PC-9 (cell line): Measurements from ENCODE around the gene DDAH1. TPM values are rescaled to one million over a fixed set of nuclear protein-coding genes. Genes with fewer than 3 reads are reported as not detected.

Source experiments
- BruUV-seq: library from RNA; stranded (reverse); fragments of 400-500 nt; replicated peaks from 2 replicates; lab custom pipeline; 2021; lab: Mats Ljungman, UMichigan
- CTCF ChIA-PET: fragments of 300-600 bp; sonication (Branson Sonifier 250); formaldehyde crosslinking; loops from one replicate; lab custom pipeline; 2022; ENCODE audit warnings: antibody characterized with exemption; lab: Charles Lee
- POLR2A ChIA-PET: fragments of 300-600 bp; sonication (Branson Sonifier 250); formaldehyde crosslinking; loops from one replicate; lab custom pipeline; 2022; ENCODE audit warnings: antibody characterized with exemption; ENCODE audit not compliant: unreplicated experiment; lab: Charles Lee
- DNase-seq, 2 experiments: peaks; one replicate each; pipeline versions ENCODE4 v3.0.0 to v3.0.0-alpha.2; 2015 to 2022; ENCODE audit warnings: mixed read lengths in 1 of 2
- H2AFZ ChIP-seq: fragments of 200-600 bp; sonication (generic); 2 replicates; pipeline ENCODE4 v1.8.1; 2017; ENCODE audit warnings: antibody characterized with exemption
- H3F3A ChIP-seq: fragments of 200-600 bp; sonication (generic); 2 replicates; pipeline ENCODE4 v1.8.1; 2017; ENCODE audit warnings: antibody characterized with exemption, mild to moderate bottlenecking, low read depth; ENCODE audit not compliant: insufficient read depth
- H3K27ac ChIP-seq: fragments of 200-600 bp; sonication (generic); 2 replicates; pipeline ENCODE4 v1.6.1; 2016; ENCODE audit warnings: mixed run types
- H3K27me3 ChIP-seq: fragments of 200-600 bp; sonication (generic); 2 replicates; pipeline ENCODE4 v1.6.1; 2016; ENCODE audit warnings: low read depth, mixed run types; ENCODE audit not compliant: insufficient read depth
- H3K36me3 ChIP-seq: fragments of 200-600 bp; sonication (generic); 2 replicates; pipeline ENCODE4 v1.6.1; 2016; ENCODE audit warnings: low read depth, mixed run types
- H3K4me1 ChIP-seq: fragments of 200-600 bp; sonication (generic); replicated peaks from 2 replicates; pipeline ENCODE4 v1.6.1; 2016; ENCODE audit warnings: mixed run types; ENCODE audit not compliant: insufficient read depth
- H3K4me2 ChIP-seq: fragments of 200-600 bp; sonication (generic); 2 replicates; pipeline ENCODE4 v1.6.1; 2017; ENCODE audit warnings: mixed run types
- H3K4me3 ChIP-seq: fragments of 200-600 bp; sonication (generic); 2 replicates; pipeline ENCODE4 v1.6.1; 2016; ENCODE audit warnings: mixed run types
- H3K79me2 ChIP-seq: fragments of 200-600 bp; sonication (generic); 2 replicates; pipeline ENCODE4 v1.6.1; 2017; ENCODE audit warnings: low read depth, mixed run types
- H3K9me2 ChIP-seq: fragments of 200-600 bp; sonication (generic); 2 replicates; pipeline ENCODE4 v1.8.1; 2017; ENCODE audit warnings: mild to moderate bottlenecking; ENCODE audit not compliant: insufficient read depth
- H3K9me3 ChIP-seq: fragments of 200-600 bp; sonication (generic); 2 replicates; pipeline ENCODE4 v1.8.1; 2016; ENCODE audit warnings: low read depth; ENCODE audit not compliant: insufficient read depth
- H4K20me1 ChIP-seq: fragments of 200-600 bp; sonication (generic); 2 replicates; pipeline ENCODE4 v1.8.1; 2017; ENCODE audit not compliant: insufficient read depth
- EZH2 ChIP-seq: fragments of 200-600 bp; sonication (generic); IDR thresholded peaks from 2 replicates; pipeline ENCODE4 v1.8.0; 2017; ENCODE audit warnings: antibody characterized with exemption, low read depth
- intact Hi-C: fragments of 100-400 bp; cut with micrococcal nuclease; formaldehyde crosslinking; loops from one replicate; pipeline ENCODE4 v1.10.0; 2022; ENCODE audit not compliant: unreplicated experiment
- total RNA-seq: library from RNA; stranded (reverse); gene quantifications from 2 replicates; pipeline ENCODE4 v1.2.3, GENCODE V29; 2021
- TF ChIP-seq, protein P1 (sequence below): fragments of 200-600 bp; sonication (generic); conservative IDR thresholded peaks from 2 replicates; pipeline ENCODE4 v1.6.1; 2017; ENCODE audit warnings: mixed run types, antibody characterized with exemption, mild to moderate bottlenecking, moderate library complexity

DDAH1 gene
- total RNA-seq, 1 experiment from 2014 or later = 31.9 TPM

DNA sequence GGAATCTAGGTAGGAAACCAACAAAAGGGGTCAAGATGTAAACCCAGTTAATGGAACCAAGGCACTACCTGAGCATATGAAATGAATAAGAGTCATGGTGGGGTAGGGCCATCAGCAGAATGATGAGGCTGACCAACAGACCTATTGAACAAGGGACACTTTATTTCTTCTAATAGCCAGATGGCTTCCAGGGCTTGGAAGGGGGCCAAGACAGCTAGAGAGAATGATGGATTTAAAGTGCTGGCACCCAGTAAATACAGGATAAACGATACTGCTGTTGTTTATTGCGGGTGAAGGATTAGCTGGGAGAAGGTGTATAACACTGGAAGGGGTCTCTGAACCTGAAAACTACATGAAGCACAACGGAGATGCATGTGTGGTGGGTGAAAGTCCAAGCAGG is 15.6 kb downstream of the DDAH1 start:
- Histone ChIP-seq H3K36me3 (no peaks in the 10 kb centered on the region), H4K20me1 (no peaks in the 10 kb centered on the region), H3K4me1 (peaks cover 16% of the 10 kb centered on the region), H3F3A (peaks cover 5% of the 10 kb centered on the region; the same call in 1 of the 2 replicates), H3K27ac (no peak overlapping the region), H3K9me3 (no peaks in the 10 kb centered on the region), H3K4me2 (no peak overlapping the region), H3K79me2 (peaks cover 65% of the 10 kb centered on the region), H3K9me2 (no peaks in the 10 kb centered on the region), H3K27me3 (no peaks in the 10 kb centered on the region), H3K4me3 (no peak overlapping the region), H2AFZ (no peak overlapping the region)
- POLR2A ChIA-PET = no interaction called here
- TF ChIP-seq EZH2 = no peak
- TF ChIP-seq, protein P1, sequence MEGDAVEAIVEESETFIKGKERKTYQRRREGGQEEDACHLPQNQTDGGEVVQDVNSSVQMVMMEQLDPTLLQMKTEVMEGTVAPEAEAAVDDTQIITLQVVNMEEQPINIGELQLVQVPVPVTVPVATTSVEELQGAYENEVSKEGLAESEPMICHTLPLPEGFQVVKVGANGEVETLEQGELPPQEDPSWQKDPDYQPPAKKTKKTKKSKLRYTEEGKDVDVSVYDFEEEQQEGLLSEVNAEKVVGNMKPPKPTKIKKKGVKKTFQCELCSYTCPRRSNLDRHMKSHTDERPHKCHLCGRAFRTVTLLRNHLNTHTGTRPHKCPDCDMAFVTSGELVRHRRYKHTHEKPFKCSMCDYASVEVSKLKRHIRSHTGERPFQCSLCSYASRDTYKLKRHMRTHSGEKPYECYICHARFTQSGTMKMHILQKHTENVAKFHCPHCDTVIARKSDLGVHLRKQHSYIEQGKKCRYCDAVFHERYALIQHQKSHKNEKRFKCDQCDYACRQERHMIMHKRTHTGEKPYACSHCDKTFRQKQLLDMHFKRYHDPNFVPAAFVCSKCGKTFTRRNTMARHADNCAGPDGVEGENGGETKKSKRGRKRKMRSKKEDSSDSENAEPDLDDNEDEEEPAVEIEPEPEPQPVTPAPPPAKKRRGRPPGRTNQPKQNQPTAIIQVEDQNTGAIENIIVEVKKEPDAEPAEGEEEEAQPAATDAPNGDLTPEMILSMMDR = no peak
- no peak for DNase-seq
- BruUV-seq = no TSS peak
- CTCF ChIA-PET = interaction anchor here (0.5 kb wide), 1 partner anchor 745 kb away, joined by 3 read pairs; no protein-coding TSS in a partner anchor
- intact Hi-C loops = no loop called here

DNA sequence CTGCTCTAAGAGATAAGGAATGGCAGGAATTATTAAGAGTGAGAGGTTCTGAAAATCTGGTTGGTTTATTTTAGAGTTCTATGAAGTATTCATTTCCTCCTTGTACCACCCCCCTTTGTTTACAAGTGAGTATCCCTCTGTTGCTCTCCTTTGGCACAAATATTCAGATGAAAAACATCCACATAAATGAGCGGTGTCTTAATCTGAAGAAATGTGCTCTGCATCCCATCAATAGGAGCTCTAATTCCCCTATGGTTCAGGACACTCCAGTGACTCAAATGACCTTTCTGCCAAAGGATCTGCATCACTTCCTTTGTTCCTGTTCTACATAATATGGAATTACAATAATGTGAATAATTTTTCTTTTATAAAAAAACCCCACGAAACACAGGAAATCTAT is 16.6 kb downstream of the DDAH1 start:
- Histone ChIP-seq H3K27ac (no peak overlapping the region), H3K36me3 (no peaks in the 10 kb centered on the region), H3K4me2 (no peak overlapping the region), H3K4me1 (peaks cover 16% of the 10 kb centered on the region), H4K20me1 (no peaks in the 10 kb centered on the region), H2AFZ (no peak overlapping the region), H3K9me3 (no peaks in the 10 kb centered on the region), H3F3A (peaks cover 5% of the 10 kb centered on the region; the same call in 1 of the 2 replicates), H3K27me3 (no peaks in the 10 kb centered on the region), H3K4me3 (no peak overlapping the region), H3K9me2 (no peaks in the 10 kb centered on the region), H3K79me2 (peaks cover 58% of the 10 kb centered on the region)
- no peak for DNase-seq
- CTCF ChIA-PET = no interaction called here
- intact Hi-C loops = no loop called here
- no TSS peak for BruUV-seq
- TF ChIP-seq EZH2 = no peak
- TF ChIP-seq, protein P1 = no peak
- POLR2A ChIA-PET = no interaction called here

DNA sequence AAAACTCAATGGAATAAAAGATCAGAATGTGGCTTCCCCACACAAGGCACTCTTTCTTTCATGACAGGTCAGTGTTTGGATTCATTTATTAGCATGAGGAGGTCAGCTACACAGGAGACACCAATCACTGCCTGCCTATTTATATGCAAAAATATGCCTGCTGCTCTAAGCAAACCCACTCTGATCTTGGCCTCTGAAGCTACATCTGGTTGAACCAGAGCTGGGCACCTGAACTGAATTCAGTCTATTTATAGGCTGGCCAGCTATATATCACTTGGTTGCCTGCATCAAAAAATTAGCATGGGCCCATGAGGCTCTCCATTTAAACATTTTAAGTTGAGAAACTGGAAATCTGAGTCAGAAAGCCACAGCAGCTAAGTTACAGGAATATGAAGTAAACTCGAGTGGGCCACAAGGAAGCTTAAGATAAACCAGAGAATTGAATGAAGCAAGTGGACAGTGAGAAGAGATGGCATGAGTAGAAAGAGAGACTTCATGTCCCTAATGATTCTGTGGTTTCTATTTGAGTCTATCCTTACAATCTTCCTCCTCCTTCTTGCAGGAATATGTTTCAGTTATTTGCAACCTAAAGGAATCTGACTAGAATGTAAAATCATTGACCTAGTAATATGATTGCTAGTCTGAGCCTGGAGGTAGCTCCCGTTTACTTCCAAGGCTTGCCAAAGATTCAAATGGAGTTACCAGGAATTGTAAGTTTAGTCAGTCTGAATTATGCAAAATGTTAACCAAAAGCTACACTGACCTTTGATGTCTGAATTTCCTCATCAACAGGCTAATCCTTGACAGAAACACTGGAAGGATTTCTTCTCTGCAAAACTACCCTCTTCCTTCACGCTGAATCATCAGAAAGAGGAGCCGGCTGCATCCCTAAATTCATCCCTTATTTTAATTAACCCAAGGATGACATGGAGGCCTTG is 17.7 kb downstream of the DDAH1 start:
- no peak overlapping the region for H3K4me3 ChIP-seq
- intact Hi-C loops = no loop called here
- peaks cover 16% of the 10 kb centered on the region for H3K4me1 ChIP-seq
- H3K79me2 ChIP-seq = peaks cover 47% of the 10 kb centered on the region
- H3K4me2 ChIP-seq = no peak overlapping the region
- H3K9me2 ChIP-seq = no peaks in the 10 kb centered on the region
- no peak overlapping the region for H2AFZ ChIP-seq
- no peaks in the 10 kb centered on the region for H4K20me1 ChIP-seq
- ChIA-PET CTCF (no interaction called here), POLR2A (no interaction called here)
- no peaks in the 10 kb centered on the region for H3K27me3 ChIP-seq
- no peak for DNase-seq
- no peak overlapping the region for H3K27ac ChIP-seq
- no peaks in the 10 kb centered on the region for H3K36me3 ChIP-seq
- BruUV-seq = no TSS peak
- TF ChIP-seq, protein P1 = no peak
- TF ChIP-seq EZH2 = no peak
- H3F3A ChIP-seq = peaks cover 5% of the 10 kb centered on the region; the same call in 1 of the 2 replicates
- H3K9me3 ChIP-seq = no peaks in the 10 kb centered on the region
